Small intestine (tissue), 16 donors: Measurements from ENCODE around the gene PHKB. TPM values are rescaled to one million over a fixed set of nuclear protein-coding genes. Genes with fewer than 3 reads are reported as not detected.
"Not testable (repeated sequence)": the region's sequence is repeated elsewhere in the genome, so short reads cannot be mapped to it uniquely, and the experiment has no call there.

Experiments used
- DNase-seq, 2 donors: peaks; one replicate each; pipeline versions ENCODE4 v3.0.0 to v3.0.0-alpha.2; 2013
- FAIRE-seq: peaks from 2 replicates; lab custom pipeline; 2012; peaks lifted over from hg19 to GRCh38; lab: Jason Lieb, UNC
- H3K27ac ChIP-seq, 3 donors: one replicate each; pipeline ENCODE4 v1.5.1; 2013; ENCODE audit warnings: low read length in 2 of 3, mild to moderate bottlenecking in 2 of 3, control low read depth in 1 of 3, inconsistent platforms in 1 of 3, low read depth in 1 of 3, moderate library complexity in 1 of 3
- H3K27me3 ChIP-seq, 3 donors: one replicate each; pipeline ENCODE4 v1.6.1; 2013; ENCODE audit warnings: low read length in 3 of 3, inconsistent platforms in 1 of 3; ENCODE audit not compliant: control insufficient read depth in 3 of 3, insufficient read depth in 3 of 3
- H3K36me3 ChIP-seq, 3 donors: one replicate each; pipeline ENCODE4 v1.6.1; 2013; ENCODE audit warnings: low read length in 3 of 3, inconsistent platforms in 1 of 3, low read depth in 1 of 3, mild to moderate bottlenecking in 1 of 3, moderate library complexity in 1 of 3; ENCODE audit not compliant: control insufficient read depth in 3 of 3, insufficient read depth in 2 of 3
- H3K4me1 ChIP-seq, 3 donors: one replicate each; pipeline ENCODE4 v1.6.1; 2013; ENCODE audit warnings: low read length in 2 of 3, inconsistent platforms in 1 of 3, low read depth in 1 of 3, mild to moderate bottlenecking in 1 of 3, moderate library complexity in 1 of 3; ENCODE audit not compliant: control insufficient read depth in 3 of 3, insufficient read depth in 2 of 3
- H3K4me3 ChIP-seq, 3 donors: one replicate each; pipeline ENCODE4 v1.5.1; 2013; ENCODE audit warnings: low read length in 3 of 3, control low read depth in 1 of 3, inconsistent platforms in 1 of 3, low read depth in 1 of 3, mild to moderate bottlenecking in 1 of 3, moderate library complexity in 1 of 3
- H3K9me3 ChIP-seq, 2 donors: one replicate each; pipeline ENCODE4 v1.6.1; 2013; ENCODE audit warnings: low read depth in 1 of 2, low read length in 1 of 2; ENCODE audit not compliant: control insufficient read depth in 2 of 2, insufficient read depth in 1 of 2
- WGBS, 3 donors: extraction: QIAGEN DNeasy Blood & Tissue Kit; methylation state at CpG; one replicate each; pipeline ENCODE4 v1.1.7; 2013; 5-methylcytosine and 5-hydroxymethylcytosine counted together
- long read RNA-seq, 10 donors: transcript quantifications; one replicate each; lab custom pipeline, GENCODE V29; 2026
- polyA plus RNA-seq, 4 donors: library from polyadenylated mRNA; stranded (reverse) in 3 of 4; unstranded in 1 of 4; fragments of 200-250 nt in 3 of 4; fragments of 120-200 nt in 1 of 4; gene quantifications; one replicate each; pipeline versions ENCODE4 v1.2.1 to v1.2.3, GENCODE V29; 2013
- donor health status: healthy with polysubstance abuse.
- donor health status: control.
- donor health status: control.
- donor health status: Bipolar disorder and iron deficiency.
- donor health status: healthy.

Gene PHKB
- polyA plus RNA-seq, result 10 to 100 TPM; 27.0 to 69.3 (median 37.0) TPM
- long read RNA-seq, donor 1, result 0 reads
- long read RNA-seq, donor 2, full-length matches to known transcripts, result 2 of 2 reads
- long read RNA-seq, donor 2, partial matches to known transcripts, result 0 of 2 reads
- long read RNA-seq, donor 2, other reads (novel, unspliced or antisense), result 0 of 2 reads
- long read RNA-seq, donor 3, result 0 reads
- long read RNA-seq, donor 4, result 0 reads
- long read RNA-seq, donor 5, partial matches to known transcripts, result 18 of 18 reads
- long read RNA-seq, donor 5, other reads (novel, unspliced or antisense), result 0 of 18 reads
- long read RNA-seq, donor 6, partial matches to known transcripts, result 0 of 1 reads
- long read RNA-seq, donor 6, other reads (novel, unspliced or antisense), result 0 of 1 reads
- long read RNA-seq, donor 7, full-length matches to known transcripts, result 8 of 59 reads
- long read RNA-seq, donor 7, partial matches to known transcripts, result 51 of 59 reads
- long read RNA-seq, donor 7, other reads (novel, unspliced or antisense), result 0 of 59 reads
- long read RNA-seq, donor 8, result 0 reads
- long read RNA-seq, donor 9, result 0 reads
- long read RNA-seq, donor 10, partial matches to known transcripts, result 34 of 35 reads
- long read RNA-seq, donor 10, other reads (novel, unspliced or antisense), result 0 of 35 reads

DNA sequence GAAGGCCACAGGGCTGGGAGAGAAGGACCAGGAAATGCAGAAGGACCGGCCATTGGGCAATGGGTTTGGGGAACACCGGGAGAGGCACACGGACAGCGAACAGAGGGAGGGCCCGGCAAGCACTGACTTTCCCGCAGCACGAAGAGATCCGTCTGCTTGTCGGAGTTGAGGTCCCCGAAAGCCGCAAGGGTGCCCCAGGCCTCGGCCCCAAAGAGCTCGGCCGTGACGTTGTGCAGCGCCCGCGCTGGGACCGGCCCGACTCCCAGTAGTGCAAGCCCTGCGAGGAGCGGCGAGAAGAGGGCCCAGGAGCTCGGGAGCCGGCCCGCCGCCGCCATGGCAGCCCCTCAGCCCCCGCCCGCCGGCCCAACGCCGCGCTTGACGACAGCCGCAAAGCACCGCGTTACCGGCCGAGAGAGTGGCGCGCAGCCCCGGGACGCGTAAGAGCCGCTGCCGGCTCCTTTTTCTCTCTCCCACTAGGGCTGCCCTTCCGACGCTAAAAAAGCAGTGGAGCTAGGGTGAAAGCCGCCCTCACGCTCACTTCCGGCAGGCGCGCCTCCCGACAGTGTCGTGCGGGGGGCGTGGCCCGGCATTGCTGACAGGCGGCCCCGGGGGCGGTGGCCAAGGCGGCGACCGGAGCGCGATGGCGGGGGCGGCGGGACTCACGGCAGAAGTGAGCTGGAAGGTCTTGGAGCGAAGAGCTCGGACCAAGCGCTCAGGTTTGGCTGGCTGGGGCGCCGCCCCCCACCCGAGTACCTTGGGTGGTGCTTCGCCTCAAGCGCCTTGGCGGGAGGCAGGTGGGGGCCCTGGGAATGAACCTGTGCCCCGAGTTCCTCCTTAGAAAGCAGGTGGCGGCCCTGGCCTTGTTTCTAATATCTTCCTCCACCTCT lies at the start of gene PHKB, which contains the start of gene ITFG1:
PHKB (plus strand) TSS at position 621 of the 887 bp plus-strand sequence; CDS start at position 641, 20 bp downstream.
ITFG1 (minus strand) TSS at position 353 of the 887 bp plus-strand sequence; CDS start at position 335, 18 bp downstream.
- Histone ChIP-seq H3K4me1 (peaks cover 0 to 13% (median 2%) of the 10 kb centered on the region in 3 donors), H3K4me3 (peak within 1 kb of the TSS; percentile 64 to 96 (median 76)), H3K36me3 (peaks cover 2 to 5% (median 4%) of the 10 kb centered on the region in 3 donors), H3K27me3 (no peaks in the 10 kb centered on the region), H3K27ac (peak within 1 kb of the TSS; percentile 89 to 99 (median 97)), H3K9me3 (no peaks in the 10 kb centered on the region)
- FAIRE-seq (no peak), DNase-seq (peak; percentile 89 to 95)
- WGBS, 3 donors, result 0 to 1% (median 1%) methylated on average over 77 to 82 of the region's 82 CpGs

DNA sequence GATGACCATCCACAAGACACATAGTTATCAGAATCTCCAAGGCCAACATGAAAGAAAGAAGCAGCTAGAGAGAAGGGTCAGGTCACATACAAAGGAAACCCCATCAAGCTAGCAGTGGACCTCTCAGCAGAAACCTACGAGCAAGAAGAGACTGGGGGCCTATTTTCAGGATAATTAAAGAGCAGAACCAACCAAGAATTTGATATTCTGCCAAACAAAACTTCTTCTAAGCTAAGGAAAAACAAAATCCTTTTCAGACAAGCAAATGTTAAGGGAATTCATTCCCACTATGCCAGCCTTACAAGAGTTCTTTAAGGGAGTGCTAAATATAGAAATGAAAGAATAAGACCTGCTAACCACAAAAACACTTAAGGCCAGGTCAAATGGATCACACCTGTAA lies 48.1 kb upstream of the PHKB start:
- peaks cover 0 to 4% (median 1%) of the 10 kb centered on the region in 3 donors for H3K36me3 ChIP-seq
- FAIRE-seq (no peak), DNase-seq (no peak)
- no peak overlapping the region for H3K27ac ChIP-seq
- 80 to 96% (median 83%) methylated on average over 1 of the region's 1 CpG for WGBS, 3 donors
- no peaks in the 10 kb centered on the region for H3K9me3 ChIP-seq
- no peak overlapping the region for H3K4me3 ChIP-seq
- H3K4me1 ChIP-seq, result no peaks in the 10 kb centered on the region
- H3K27me3 ChIP-seq, result no peaks in the 10 kb centered on the region

DNA sequence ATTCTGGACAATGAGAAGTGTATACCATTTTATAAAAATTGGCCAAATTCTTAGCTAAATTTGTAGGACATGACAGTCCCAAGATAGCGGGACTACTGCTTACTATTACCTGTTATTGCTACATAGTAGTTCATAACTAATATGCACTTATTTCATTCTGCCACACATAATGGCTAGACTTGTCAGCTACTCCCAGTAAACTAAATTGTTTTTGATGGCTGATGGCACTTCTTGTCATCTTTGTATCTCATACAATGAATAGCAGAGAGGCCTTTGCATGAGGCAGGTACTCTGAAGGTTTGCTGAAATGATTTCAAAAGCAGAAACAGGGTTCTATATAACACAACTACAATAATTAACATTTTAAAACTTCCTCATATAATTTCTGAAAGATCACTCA lies 44.3 kb upstream of the PHKB start:
- no peak for FAIRE-seq
- H3K27me3 ChIP-seq, result no peaks in the 10 kb centered on the region
- no peaks in the 10 kb centered on the region for H3K4me1 ChIP-seq
- no peak overlapping the region for H3K4me3 ChIP-seq
- peaks cover 0 to 3% (median 0%) of the 10 kb centered on the region in 3 donors for H3K36me3 ChIP-seq
- DNase-seq, result no peak
- no peak overlapping the region for H3K27ac ChIP-seq
- 98 to 100% (median 100%) methylated on average over 1 of the region's 1 CpG for WGBS, 3 donors
- no peaks in the 10 kb centered on the region for H3K9me3 ChIP-seq

DNA sequence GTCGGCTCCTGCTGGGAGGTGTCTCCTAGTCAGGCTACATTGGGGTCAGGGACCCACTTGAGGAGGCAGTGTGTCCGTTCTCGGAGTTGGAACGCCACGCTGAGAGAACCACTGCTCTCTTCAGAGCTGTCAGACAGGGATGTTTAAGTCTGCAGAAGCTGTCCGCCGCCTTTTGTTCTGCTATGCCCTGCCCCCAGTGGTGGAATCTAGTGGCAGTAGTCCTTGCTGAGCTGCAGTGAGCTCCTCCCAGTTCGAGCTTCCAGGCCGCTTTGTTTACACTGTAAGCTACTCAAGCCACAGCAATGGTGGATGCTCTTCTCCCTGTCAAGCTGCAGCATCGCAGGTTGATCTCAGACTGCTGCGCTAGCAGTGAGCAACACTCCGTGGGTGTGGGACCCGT lies 36.3 kb upstream of the PHKB start:
- Histone ChIP-seq H3K36me3 (peaks cover 0 to 16% (median 3%) of the 10 kb centered on the region in 3 donors), H3K4me1 (no peaks in the 10 kb centered on the region), H3K27me3 (no peaks in the 10 kb centered on the region), H3K27ac (no peak overlapping the region), H3K4me3 (no peak overlapping the region), H3K9me3 (peaks cover 0 to 2% of the 10 kb centered on the region in 2 donors)
- no peak for FAIRE-seq
- no peak for DNase-seq
- 90 to 96% (median 91%) methylated on average over 13 of the region's 13 CpGs for WGBS, 3 donors

DNA sequence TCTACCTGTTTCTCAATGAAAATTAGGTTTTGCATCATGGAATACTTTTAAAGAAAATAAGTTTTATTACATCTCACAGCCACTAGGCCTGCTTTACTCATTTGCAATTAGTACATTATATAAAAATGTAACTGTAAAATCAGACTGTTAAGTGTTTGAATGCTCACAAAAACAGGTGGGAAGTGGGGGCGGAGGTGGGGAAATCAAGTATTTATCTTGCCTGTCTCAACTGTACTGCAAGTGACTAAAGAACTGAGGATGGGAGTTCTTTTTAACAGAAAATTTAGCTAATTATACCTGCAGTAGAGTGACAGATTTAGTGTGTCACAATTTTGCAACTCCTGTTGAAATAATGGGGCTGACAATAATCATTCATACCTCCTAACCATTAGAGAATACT lies 34.3 kb upstream of the PHKB start:
- H3K27me3 ChIP-seq, result no peaks in the 10 kb centered on the region
- peaks cover 0 to 19% (median 2%) of the 10 kb centered on the region in 3 donors for H3K36me3 ChIP-seq
- H3K9me3 ChIP-seq, result peaks cover 0 to 2% of the 10 kb centered on the region in 2 donors
- DNase-seq, result no peak
- H3K4me1 ChIP-seq, result no peaks in the 10 kb centered on the region
- 96 to 98% (median 96%) methylated on average over 1 of the region's 1 CpG for WGBS, 3 donors
- FAIRE-seq, result no peak
- no peak overlapping the region for H3K27ac ChIP-seq
- no peak overlapping the region for H3K4me3 ChIP-seq

DNA sequence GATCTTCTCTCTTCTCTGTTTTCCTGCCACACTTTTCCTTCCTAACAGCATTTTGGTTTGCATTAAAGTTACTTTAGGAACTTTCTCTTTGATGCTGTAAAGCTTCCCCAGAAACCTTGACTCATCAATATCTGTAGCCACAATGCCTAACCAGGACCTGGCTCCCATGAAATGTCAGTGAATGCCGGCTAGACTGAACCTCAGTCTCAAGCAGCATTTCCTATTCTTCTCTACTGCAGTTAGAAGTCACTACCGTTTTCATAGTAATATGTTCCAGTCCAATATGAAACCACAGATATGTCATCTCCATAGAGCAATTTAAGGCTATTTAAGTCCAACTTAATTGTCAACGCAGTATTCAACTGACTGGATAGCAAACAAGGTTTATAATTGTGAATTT lies 29.2 kb upstream of the PHKB start:
- FAIRE-seq (no peak), DNase-seq (no peak)
- peaks cover 0 to 3% of the 10 kb centered on the region in 2 donors for H3K9me3 ChIP-seq
- H3K4me3 ChIP-seq, result no peak overlapping the region
- peaks cover 0 to 9% (median 2%) of the 10 kb centered on the region in 3 donors for H3K36me3 ChIP-seq
- H3K27ac ChIP-seq, result no peak overlapping the region
- 86 to 91% (median 90%) methylated on average over 3 of the region's 3 CpGs for WGBS, 3 donors
- H3K27me3 ChIP-seq, result no peaks in the 10 kb centered on the region
- H3K4me1 ChIP-seq, result no peaks in the 10 kb centered on the region

DNA sequence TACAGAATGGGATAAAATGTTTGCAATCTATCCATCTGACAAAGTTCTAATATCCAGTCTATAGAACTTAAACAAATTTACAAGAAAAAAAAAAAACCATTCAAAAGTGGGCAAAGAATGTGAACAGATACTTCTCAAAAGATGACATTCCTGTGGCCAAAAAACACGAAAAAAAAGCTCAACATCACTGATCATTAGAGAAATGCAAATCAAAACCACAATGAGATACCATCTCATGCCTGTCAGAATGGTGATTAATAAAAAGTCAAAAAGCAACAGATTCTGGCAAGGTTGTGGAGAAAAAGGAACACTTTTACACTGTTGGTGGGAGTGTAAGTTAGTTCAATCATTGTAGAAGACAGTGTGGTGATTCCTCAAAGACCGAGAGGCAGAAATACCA lies 26.9 kb upstream of the PHKB start:
- H3K27ac ChIP-seq, H3K36me3 ChIP-seq, H3K4me1 ChIP-seq, H3K9me3 ChIP-seq, DNase-seq, H3K27me3 ChIP-seq, H3K4me3 ChIP-seq: not testable (repeated sequence)
- FAIRE-seq, result peak; percentile 5
- 83 to 91% (median 88%) methylated on average over 2 of the region's 2 CpGs for WGBS, 3 donors

DNA sequence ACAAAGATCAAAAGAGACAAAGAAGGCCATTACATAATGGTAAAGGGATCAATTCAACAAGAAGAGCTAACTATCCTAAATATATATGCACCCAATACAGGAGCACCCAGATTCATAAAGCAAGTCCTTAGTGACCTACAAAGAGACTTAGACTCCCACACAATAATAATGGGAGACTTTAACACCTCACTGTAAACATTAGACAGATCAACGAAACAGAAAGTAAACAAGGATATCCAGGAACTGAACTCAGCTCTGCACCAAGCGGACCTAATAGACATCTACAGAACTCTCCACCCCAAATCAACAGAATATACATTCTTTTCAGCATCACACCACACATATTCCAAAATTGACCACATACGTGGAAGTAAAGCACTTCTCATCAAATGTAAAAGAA lies 21.1 kb upstream of the PHKB start:
- not testable (repeated sequence) for FAIRE-seq, H3K4me3 ChIP-seq, H3K27me3 ChIP-seq, H3K36me3 ChIP-seq, H3K27ac ChIP-seq, DNase-seq, H3K4me1 ChIP-seq, H3K9me3 ChIP-seq
- 86 to 91% (median 88%) methylated on average over 3 of the region's 3 CpGs for WGBS, 3 donors
